Activated CD8-positive, alpha-beta memory T cell treated with anti-CD3 and anti-CD28 coated beads, Interleukin-2, amount 50 U/mL, for 1 hour (primary cell): ENCODE data around the gene RAB30.

Experiments
- DNase-seq: peaks from one replicate; pipeline ENCODE4 v3.0.0-alpha.2; 2020; ENCODE audit errors: extremely low read depth

The RAB30 gene

GRCh38 chr11:83039566-83039965 lies 32.1 kb downstream of the RAB30 start:
- DNase-seq: no peak

- no peak for DNase-seq
Observed at GRCh38 chr11:83037877-83038276, 33.8 kb downstream of the RAB30 start.

- DNase-seq: no peak
Observed at GRCh38 chr11:83036701-83037100, 35.0 kb downstream of the RAB30 start.

- no peak for DNase-seq
Observed at GRCh38 chr11:83035070-83035854, 36.4 kb downstream of the RAB30 start.

GRCh38 chr11:83034673-83035014 lies 37.1 kb downstream of the RAB30 start:
- DNase-seq: no peak

- no peak for DNase-seq
Observed at GRCh38 chr11:83033972-83034672, 37.6 kb downstream of the RAB30 start.

- DNase-seq: no peak
Observed at GRCh38 chr11:83033371-83033770, 38.3 kb downstream of the RAB30 start.

- DNase-seq: no peak
Observed at GRCh38 chr11:83031127-83031526, 40.6 kb downstream of the RAB30 start.

- DNase-seq: no peak
Observed at GRCh38 chr11:83027794-83028193, 43.9 kb downstream of the RAB30 start.

- no peak for DNase-seq
Observed at GRCh38 chr11:83027289-83027688, 44.4 kb downstream of the RAB30 start.

GRCh38 chr11:83026229-83026628 lies 45.5 kb downstream of the RAB30 start:
- no peak for DNase-seq

GRCh38 chr11:83025267-83025704 lies 46.4 kb downstream of the RAB30 start:
- no peak for DNase-seq

GRCh38 chr11:83024270-83024854 lies 47.3 kb downstream of the RAB30 start:
- DNase-seq: no peak

GRCh38 chr11:83023410-83023809 lies 48.3 kb downstream of the RAB30 start:
- DNase-seq: no peak

- DNase-seq: no peak
Observed at GRCh38 chr11:83021780-83022125, 49.9 kb downstream of the RAB30 start.

- DNase-seq: no peak
Observed at GRCh38 chr11:83020942-83021779, 50.5 kb downstream of the RAB30 start.

GRCh38 chr11:83019888-83020579 lies 51.7 kb downstream of the RAB30 start:
- DNase-seq: no peak

- no peak for DNase-seq
Observed at GRCh38 chr11:83014951-83015350, 56.7 kb downstream of the RAB30 start.

GRCh38 chr11:83012168-83013067 lies 59.3 kb downstream of the RAB30 start:
- DNase-seq: no peak

GRCh38 chr11:83011333-83012167 lies 60.1 kb downstream of the RAB30 start:
- no peak for DNase-seq
